HG02588 (cell line): ENCODE measurements around the gene MAN2A2.
A peak's percentile ranks its signal among the peaks of the same experiment; 100 is the strongest.
"Not testable (repeated sequence)": the region's sequence is repeated elsewhere in the genome, so short reads cannot be mapped to it uniquely, and the experiment has no call there.

ENCODE experiments used
- ATAC-seq: cut with Tn5 transposase; IDR thresholded peaks from one replicate; pipeline ENCODE4 v1.9.1; 2021; ENCODE audit warnings: mild to moderate bottlenecking, moderate library complexity; ENCODE audit not compliant: unreplicated experiment

MAN2A2 gene

DNA sequence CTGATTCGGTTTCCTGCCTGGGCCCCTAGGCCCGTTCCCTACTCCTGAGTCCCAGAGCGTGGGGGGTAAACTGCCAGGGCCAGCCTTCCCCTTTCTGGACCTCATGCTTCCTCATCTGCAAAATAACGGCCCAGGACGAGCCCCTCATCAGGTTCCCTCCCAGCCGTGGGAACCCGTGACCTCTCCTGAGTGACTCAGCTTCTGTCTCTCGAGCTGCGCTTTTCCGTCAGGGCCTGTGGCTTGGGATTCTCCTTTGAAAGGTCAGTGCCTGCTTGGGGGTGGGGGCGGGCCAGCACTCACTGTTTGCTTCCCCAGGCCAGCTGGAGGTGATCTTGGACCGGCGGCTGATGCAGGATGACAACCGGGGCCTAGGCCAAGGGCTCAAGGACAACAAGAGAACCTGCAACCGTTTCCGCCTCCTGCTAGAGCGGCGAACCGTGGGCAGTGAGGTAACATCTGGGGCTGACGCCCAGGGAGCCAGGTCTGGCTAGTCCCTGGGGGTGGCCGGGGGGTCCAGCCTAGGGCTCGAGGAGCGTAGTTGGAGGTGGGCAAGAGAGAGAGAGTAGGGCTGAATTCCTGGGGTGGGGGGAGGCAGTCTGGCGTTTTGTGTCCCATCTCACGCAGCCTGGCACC, 12.8 kb downstream of the MAN2A2 start:
- no peak for ATAC-seq

DNA sequence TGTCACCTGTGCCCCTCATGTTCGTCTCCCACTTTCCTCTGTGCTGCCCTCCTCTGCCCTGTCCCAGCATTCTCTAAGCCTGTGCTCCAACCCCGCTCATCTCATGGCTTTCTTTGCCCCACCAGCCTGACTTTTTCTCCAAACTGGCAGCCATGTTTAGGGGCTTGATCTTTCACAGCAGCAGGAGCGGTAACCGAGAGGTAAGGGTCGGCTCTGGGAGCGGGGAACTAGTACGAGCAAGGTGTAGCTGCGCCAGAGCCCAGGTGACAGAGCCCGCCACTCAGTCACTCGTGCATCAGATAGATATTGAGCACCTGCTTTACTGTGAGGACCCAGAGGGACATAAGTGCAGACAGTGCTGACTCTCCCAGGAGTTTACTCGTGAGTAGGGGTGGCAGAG, 13.4 kb downstream of the MAN2A2 start:
- ATAC-seq: no peak

GRCh38 chr15:90917569-90917968, 14.5 kb downstream of the MAN2A2 start:
- no peak for ATAC-seq

- ATAC-seq: no peak
Measured at GRCh38 chr15:90918034-90918788, 15.1 kb downstream of the MAN2A2 start.

DNA sequence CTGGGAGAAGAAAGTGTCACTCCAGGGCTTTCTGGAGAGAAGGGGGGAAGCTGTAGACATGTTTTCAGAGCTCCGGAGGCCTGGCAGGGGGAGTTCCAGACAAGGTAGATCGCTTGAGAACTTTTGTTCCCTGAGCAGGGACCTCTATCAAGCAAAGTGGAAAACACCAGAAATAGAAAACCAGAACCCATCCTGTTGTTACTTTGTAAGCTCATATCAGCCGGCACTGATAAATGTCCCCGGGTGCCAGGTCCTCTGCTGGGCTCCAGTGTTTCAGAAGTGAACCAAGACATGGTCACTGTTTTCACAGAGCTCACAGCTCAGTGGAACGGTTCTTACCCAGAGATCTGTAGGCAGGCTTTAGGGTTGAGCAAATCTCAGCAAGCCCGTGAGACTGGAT, 15.7 kb downstream of the MAN2A2 start:
- no peak for ATAC-seq

DNA sequence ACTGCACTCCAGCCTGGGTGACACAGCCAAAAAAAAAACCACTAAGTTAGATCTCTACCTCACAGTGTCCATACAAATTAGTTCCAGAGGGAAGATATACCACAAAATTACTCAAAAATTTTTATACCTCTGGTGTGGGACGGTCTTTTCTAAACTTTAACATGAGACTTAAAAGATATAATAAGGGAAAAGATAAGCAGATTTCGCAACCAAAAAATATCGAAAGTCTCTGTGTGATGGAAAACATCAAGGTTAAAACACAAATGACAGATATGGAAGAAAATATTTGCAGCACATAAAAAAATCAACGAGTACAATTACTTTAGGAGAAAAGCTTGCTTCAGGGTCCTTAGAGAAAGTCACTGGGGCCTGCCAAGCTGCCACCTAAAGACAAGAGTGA, 18.8 kb downstream of the MAN2A2 start:
- no peak for ATAC-seq

DNA sequence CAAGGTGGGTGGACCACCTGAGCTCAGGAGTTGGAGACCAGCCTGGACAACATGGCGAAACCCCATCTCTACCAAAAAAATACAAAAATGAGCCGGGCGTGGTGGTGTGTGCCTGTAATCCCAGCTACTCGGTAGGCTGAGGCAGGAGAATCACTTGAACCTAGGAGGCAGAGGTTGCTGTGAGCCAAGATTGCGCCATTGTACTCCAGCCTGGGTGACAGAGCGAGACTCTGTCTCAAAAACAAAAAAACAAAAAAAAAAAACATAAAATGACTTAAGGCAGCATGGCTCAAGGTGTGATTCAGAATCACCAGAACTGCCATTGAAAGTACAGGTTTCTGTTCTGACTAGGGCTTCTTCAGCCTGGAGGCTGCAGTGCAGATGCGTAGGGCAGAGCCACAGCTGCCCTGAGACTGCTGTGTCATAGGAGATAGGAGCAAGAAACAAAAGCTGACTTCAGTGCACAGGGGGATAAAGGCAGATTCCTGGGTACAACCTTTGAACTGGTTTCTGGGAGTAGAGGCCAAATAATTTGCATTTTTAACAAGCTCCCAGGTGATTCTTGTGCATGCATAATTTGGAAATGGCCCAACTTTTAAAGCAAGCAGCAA, 19.7 kb downstream of the MAN2A2 start:
- peak; percentile 57 for ATAC-seq

DNA sequence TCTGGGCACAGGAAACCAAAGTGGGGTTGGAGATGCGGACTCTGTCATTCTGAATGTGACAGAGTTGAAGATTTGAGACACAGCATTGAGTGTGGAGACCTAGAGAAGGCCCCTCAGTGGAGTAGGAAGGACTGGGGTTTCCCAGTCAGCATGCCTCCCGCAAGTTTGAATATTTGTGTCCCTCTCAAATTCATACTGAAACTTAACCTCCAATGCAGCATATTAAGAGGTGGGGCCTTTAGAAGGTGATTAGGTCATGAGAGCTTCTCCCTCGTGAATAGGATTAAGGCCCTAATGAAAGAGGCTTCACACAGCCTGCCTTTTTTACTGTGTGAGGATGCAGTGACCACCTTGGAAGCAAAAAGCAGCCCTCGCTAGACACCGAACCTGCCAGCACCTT, 21.3 kb downstream of the MAN2A2 start:
- peak; percentile 70 for ATAC-seq

DNA sequence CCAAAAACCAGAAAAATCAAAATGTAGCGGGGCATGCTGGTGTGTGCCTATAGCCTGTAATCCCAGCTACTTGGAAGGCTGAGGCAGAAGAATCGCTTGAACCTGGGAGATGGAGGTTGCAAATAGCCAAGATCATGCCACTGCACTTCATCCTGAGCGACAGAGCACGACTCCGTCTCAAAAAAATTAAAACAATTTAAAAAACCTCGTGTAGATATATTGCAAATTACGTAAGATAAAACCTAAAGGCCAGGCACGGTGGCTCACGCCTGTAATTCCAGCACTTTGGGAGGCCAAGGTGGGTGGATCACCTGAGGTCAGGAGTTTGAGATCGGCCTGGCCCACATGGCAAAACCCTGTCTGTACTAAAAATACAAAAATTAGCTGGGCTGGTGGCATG, 23.7 kb downstream of the MAN2A2 start:
- ATAC-seq: not testable (repeated sequence)

DNA sequence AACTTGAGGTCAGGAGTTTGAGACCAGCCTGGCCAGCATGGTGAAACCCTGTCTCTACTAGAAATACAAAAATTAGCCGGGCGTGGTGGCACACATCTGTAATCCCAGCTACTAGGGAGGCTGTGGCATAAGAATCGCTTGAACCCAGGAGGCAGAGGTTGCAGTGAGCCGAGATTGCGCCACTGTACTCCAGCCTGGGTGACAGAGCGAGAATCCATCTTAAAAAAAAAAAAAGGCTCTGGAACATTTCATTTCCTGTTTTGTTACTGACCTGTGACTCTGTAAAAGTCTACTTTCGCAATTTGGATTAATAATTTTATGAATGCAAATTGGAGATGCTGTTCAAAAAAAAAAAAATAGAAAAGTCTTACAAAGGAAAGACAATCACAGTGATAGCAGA, 25.0 kb downstream of the MAN2A2 start:
- ATAC-seq: not testable (repeated sequence)

DNA sequence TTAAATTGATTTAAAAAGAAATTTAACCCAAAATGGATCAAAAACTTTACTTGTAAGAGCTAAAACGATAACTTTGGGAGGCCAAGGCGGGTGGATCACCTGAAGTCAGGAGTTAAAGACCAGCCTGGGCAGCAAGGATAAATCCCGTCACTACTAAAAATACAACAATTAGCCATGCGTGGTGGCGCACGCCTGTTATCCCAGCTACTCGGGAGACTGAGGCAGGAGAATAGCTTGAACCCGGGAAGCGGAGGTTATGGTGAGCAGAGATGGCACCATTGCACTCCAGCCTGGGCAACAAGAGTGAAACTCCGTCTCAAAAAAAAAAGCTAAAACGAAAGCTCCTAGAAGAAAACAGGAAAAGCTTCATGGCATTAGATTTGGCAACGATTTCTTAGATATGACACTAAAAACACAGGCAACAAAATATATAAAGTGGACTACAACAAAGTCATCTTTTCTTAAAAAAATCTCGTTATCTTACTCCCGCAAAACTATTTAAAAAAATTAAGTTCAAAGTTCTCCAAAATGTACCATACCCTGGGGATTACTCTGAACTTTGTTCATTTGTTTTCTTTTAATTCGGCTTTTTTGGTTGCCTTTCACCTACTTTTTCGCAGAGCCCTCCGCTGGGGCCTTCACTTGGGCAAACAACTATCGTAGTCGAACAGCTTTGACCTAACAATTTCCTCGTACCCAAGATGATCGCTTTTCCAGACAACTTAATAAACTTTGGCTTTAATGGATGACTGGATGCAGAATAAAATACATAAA, 26.3 kb downstream of the MAN2A2 start:
- ATAC-seq: no peak

DNA sequence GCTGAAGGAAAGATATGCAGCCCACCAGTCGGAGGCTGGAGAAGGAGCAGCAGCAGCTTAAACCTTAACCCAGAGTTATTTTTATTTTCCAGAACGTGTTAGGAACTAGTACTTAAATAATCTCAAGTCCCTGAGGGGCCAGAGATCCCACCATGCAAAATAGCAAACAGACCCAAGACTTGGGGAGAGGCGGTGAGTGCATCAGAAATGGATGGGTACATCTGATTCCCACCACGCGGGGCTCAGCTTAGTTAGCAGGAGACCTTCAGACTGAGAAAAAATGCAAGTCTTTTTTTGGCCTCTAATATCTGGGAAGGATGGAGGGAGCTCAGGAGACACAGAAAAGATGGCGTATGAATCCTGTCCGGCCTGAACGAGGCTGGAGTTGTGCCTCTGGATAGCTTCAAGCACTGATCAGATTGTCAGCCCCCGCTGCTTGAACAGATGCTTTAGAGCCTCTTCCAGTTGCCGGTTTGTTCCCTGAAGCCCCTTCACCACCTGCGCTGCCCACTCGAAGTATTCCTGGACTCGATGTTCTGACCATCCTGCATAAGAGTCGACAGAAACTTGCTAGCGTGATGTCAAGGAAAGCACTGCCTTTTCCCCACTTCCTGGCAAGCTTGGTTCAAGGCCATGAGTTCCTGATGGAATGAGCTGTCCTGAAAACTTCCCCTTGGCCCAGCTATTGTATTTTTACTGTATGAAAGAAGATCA, 27.9 kb downstream of the MAN2A2 start:
- ATAC-seq: no peak

GRCh38 chr15:90931575-90931827, 28.4 kb downstream of the MAN2A2 start:
- no peak for ATAC-seq

DNA sequence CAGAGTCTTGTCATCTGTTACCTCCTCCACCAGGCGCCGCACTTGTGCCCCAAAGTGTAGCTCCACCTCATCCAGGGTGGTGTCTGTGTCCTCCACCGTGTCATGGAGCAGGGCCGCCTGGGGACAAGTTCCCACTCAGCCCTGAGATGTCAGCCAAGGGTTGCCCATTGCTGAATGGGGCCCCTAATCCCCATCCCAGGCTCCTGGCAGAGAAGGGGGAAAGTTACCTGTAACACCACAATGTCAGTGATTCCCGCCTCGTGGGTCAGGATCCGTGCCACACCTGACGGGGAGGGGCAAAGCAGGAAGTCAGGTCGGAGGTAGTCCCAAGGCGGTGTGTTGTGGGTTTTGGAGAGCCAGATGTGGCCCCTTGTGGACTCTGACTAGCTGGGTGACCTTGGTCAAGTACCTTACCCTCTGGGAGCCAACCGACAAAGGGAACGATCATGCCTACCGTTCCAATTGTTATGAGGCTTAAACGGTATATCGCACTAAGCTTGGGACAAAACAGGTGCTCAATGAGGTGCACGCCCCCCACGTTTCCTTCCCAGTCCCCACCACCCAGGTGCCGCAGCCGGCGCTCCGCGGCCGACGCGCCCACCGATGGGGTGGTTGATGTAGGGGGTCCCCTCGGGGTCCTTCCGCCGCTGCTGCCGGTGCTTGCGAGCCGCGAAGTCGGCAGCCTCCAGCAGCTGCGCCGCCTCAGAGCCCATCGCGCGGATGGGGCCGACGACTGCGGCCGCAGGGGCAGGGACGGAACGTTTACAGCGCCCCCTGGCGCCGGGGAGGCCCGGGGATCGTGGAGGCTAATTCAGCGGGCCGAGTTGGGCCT, 28.9 kb downstream of the MAN2A2 start, which contains the start of gene HDDC3:
HDDC3 (minus strand) TSS at position 722 of the 832 bp plus-strand sequence; CDS start at position 713, 9 bp downstream.
- peak; percentile 44 for ATAC-seq

DNA sequence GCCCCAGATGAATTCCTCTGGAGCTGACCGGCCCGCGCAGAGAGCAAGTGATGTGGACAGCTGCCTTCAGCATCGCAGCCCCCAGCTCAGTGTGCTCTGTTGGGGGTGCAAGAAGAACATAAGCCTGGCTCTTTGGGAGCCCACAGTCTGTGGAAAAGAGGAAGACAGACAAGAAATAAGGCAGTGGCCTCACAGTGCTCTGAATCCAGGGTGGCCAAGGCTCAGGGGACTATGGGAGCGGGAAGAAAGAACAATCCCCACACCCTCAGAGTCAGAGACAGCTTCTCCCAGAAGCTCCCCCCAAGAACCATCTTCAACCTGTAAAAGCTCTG, 29.5 kb downstream of the MAN2A2 start:
- ATAC-seq: no peak

DNA sequence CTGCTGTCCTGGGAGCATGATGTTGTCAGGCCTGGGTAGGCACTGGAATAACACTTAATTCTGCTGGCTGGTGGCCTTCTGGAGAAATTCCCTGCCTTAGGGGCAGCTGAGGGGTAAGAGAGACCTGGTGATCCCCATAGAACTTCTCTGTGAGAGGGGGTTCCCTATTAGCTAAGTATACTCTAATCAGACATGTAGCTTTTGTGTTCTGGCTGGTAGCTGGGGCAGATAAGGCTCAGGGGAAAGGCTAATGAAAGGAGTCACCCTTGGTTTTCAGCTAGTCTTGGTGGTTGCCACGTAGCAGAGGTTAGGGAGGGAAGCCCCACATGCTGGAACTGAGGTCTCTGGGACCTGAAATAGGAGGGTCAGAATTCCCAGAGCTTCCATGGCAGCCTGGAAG, 30.2 kb downstream of the MAN2A2 start:
- no peak for ATAC-seq

DNA sequence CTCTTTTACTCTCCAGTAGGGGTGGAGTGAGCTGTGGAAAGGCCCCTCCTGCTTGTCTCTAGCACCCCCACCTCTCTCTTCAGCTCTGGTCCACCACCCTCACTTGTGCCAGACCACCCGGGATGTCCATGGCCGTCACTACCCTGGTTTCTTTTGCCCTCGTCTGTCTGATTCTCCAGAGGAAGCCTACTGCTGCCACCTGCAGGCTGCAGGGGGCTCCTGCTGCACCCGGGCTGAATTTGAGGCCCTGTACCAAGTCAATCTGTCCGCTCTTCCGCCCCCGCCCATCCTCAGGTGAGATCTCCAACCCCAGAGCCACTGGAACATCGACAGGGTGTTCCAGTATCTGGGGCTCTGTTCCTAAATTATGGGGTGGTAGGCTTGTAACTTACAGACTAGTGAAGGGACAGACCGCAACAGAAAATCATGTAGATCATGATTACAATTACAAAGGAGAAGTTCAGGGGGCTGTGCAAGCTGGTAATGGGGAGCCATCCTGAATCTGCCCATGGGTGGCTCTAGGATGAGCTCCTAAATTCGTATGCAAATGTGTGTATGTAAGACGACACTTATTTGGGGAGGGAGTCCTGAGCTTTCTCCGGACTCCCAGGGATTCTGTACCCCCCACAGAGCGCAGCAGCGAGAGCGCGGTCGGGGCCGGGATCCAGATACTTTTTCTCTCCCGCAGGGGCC, 31.3 kb downstream of the MAN2A2 start:
- ATAC-seq: peak; percentile 24

- peak; percentile 67 for ATAC-seq
Measured at GRCh38 chr15:90934949-90935751, 32.0 kb downstream of the MAN2A2 start, which contains the start of gene UNC45A. TSS of gene UNC45A (plus strand) at chr15:90935285. CDS start at chr15:90935325, 40 bp downstream.

DNA sequence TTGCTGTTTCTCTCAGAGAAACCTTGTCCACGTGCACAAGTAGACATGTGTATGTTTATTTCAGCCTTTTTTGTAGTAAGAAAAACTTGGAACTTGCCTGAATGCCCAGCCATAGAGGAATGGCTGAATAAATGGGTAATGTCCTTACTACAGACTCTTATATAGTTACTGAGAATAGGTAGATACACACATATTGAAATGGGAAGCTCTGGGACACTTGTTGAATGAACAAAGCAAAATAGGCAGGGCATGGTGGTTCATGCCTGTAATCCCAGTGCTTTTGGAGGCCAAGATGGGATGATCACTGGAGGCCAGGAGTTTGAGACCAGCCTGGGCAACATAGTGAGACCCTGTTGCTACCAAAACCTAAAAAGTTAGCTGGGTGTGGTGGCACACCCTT, 33.7 kb downstream of the MAN2A2 start:
- no peak for ATAC-seq
